GM20000 (cell line): Measurements from ENCODE around the gene FAM174C.

Experiments used
- DNase-seq: peaks from one replicate; pipeline ENCODE4 v3.0.0; 2012; ENCODE audit warnings: low spot score
- CTCF ChIP-seq: IDR thresholded peaks from 2 replicates; pipeline ENCODE4 v1.5.1; 2012; ENCODE audit warnings: mild to moderate bottlenecking, control low read depth; ENCODE audit errors: extremely low read depth, missing control alignments

FAM174C gene

GRCh38 chr19:1286487-1287353, 11.4 kb downstream of the FAM174C start:
- DNase-seq, result peak; percentile 60
- TF ChIP-seq CTCF, result no peak

GRCh38 chr19:1287354-1288225, 12.3 kb downstream of the FAM174C start:
- no peak for TF ChIP-seq CTCF
- DNase-seq, result peak; percentile 60

- no peak for TF ChIP-seq CTCF
- DNase-seq, result peak; percentile 45
These were observed 12.9 kb downstream of the FAM174C start for GRCh38 chr19:1288226-1288612.

- TF ChIP-seq CTCF, result no peak
- DNase-seq, result peak; percentile 41
These were observed 13.7 kb downstream of the FAM174C start for GRCh38 chr19:1288833-1289685.

- DNase-seq, result peak; percentile 42
These were observed 14.3 kb downstream of the FAM174C start for GRCh38 chr19:1289686-1290025.

GRCh38 chr19:1290196-1290702, 14.9 kb downstream of the FAM174C start:
- DNase-seq, result peak; percentile 41
- no peak for TF ChIP-seq CTCF

More at GRCh38 chr19:1289686-1290025, 14.3 kb downstream of the FAM174C start:
- no peak for TF ChIP-seq CTCF
